ENCODE data around the gene ZBTB25.

DNA sequence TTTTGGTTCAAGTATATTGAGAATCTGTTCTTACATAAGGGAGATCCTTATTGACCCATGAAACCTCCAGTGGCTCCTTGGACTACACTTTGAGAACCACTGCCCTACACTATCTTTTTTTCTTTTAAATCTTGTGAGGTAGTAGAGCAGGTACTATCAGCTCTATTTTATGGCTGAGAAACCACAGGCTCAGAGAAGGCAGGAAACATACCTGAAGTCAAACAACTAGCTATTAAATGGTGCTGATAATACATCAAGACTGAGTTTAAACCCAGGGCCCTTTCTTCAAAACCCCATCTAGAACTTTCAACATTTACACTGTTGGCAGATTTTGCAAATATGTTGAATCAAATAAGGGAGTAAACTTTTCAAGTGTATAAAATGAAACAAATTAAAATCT lies 6.9 kb downstream of the ZBTB25 start:
- TF ChIP-seq, protein P1, sequence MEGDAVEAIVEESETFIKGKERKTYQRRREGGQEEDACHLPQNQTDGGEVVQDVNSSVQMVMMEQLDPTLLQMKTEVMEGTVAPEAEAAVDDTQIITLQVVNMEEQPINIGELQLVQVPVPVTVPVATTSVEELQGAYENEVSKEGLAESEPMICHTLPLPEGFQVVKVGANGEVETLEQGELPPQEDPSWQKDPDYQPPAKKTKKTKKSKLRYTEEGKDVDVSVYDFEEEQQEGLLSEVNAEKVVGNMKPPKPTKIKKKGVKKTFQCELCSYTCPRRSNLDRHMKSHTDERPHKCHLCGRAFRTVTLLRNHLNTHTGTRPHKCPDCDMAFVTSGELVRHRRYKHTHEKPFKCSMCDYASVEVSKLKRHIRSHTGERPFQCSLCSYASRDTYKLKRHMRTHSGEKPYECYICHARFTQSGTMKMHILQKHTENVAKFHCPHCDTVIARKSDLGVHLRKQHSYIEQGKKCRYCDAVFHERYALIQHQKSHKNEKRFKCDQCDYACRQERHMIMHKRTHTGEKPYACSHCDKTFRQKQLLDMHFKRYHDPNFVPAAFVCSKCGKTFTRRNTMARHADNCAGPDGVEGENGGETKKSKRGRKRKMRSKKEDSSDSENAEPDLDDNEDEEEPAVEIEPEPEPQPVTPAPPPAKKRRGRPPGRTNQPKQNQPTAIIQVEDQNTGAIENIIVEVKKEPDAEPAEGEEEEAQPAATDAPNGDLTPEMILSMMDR (conservative IDR thresholded peaks at IDR 0.05; ENCODE audit: low read length) = no peak
- TF ChIP-seq EZH2phosphoT487 (IDR thresholded peaks at IDR 0.05; ENCODE audit: borderline replicate concordance, low read depth, low read length) = no peak

Data from OCI-LY7 (cell line).